ENCODE measurements around the gene FGF18.

FGF18 gene

GRCh38 chr5:171445644-171446516 lies 26.4 kb downstream of the FGF18 start:
- DNase-seq: no peak

GRCh38 chr5:171447226-171447625 lies 27.8 kb downstream of the FGF18 start:
- DNase-seq: no peak

GRCh38 chr5:171449426-171449825 lies 30.0 kb downstream of the FGF18 start:
- no peak for DNase-seq

- no peak for DNase-seq
Measured at GRCh38 chr5:171450423-171451331, 31.2 kb downstream of the FGF18 start.

- no peak for DNase-seq
Measured at GRCh38 chr5:171451421-171451820, 32.0 kb downstream of the FGF18 start.

GRCh38 chr5:171453056-171453725 lies 33.7 kb downstream of the FGF18 start:
- no peak for DNase-seq

- no peak for DNase-seq
Measured at GRCh38 chr5:171453988-171454387, 34.5 kb downstream of the FGF18 start.

GRCh38 chr5:171454549-171454948 lies 35.1 kb downstream of the FGF18 start:
- no peak for DNase-seq

- DNase-seq: no peak
Measured at GRCh38 chr5:171455522-171455921, 36.1 kb downstream of the FGF18 start.

GRCh38 chr5:171457208-171457981 lies 37.9 kb downstream of the FGF18 start:
- DNase-seq: no peak

GRCh38 chr5:171459839-171460238 lies 40.4 kb downstream of the FGF18 start:
- DNase-seq: no peak

GRCh38 chr5:171462136-171462927 lies 42.9 kb downstream of the FGF18 start:
- DNase-seq: no peak

GRCh38 chr5:171462928-171463861 lies 43.7 kb downstream of the FGF18 start:
- DNase-seq: peak; percentile 67

- DNase-seq: no peak
Measured at GRCh38 chr5:171463862-171464229, 44.4 kb downstream of the FGF18 start.

- no peak for DNase-seq
Measured at GRCh38 chr5:171464829-171465228, 45.4 kb downstream of the FGF18 start.

GRCh38 chr5:171467107-171467506 lies 47.7 kb downstream of the FGF18 start:
- DNase-seq: no peak

- DNase-seq: no peak
Measured at GRCh38 chr5:171469326-171469725, 49.9 kb downstream of the FGF18 start.

GRCh38 chr5:171470420-171470819 lies 51.0 kb downstream of the FGF18 start:
- no peak for DNase-seq

- DNase-seq: no peak
Measured at GRCh38 chr5:171474230-171474813, 54.9 kb downstream of the FGF18 start.

GRCh38 chr5:171475596-171475995 lies 56.1 kb downstream of the FGF18 start:
- no peak for DNase-seq

Data from OCI-M1 (cell line).